Pancreas (tissue), 10 donors: ENCODE results near the gene DYNC1H1. TPM values are rescaled to one million over a fixed set of nuclear protein-coding genes. Genes with fewer than 3 reads are reported as not detected.
A peak's percentile ranks its signal among the peaks of the same experiment; 100 is the strongest.

Source experiments
- ATAC-seq, 4 donors: fragments of 200-7000 bp; cut with Tn5 transposase; one replicate each; pipeline versions ENCODE4 v1.8.0 to v1.9.1; 2020; ENCODE audit warnings: mild to moderate bottlenecking in 4 of 4, moderate library complexity in 4 of 4
- DNase-seq, 6 donors: peaks; one replicate each; pipeline ENCODE4 v3.0.0-alpha.2; 2020
- FAIRE-seq: peaks from 2 replicates; lab custom pipeline; 2012; peaks lifted over from hg19 to GRCh38; lab: Jason Lieb, UNC
- H3K27ac ChIP-seq, 4 donors: fragments of 200-600 bp; sonication (generic); 1 replicate in 3 of 4; 2 replicates in 1 of 4; pipeline versions ENCODE4 v1.5.0 to v1.8.0; 2020
- H3K27me3 ChIP-seq, 4 donors: fragments of 200-600 bp; one replicate each; pipeline ENCODE4 v1.8.0; 2021
- H3K36me3 ChIP-seq, 3 donors: fragments of 200-600 bp; sonication (generic) in 1 of 3; one replicate each; pipeline versions ENCODE4 v1.5.0 to v1.8.0; 2020 to 2021
- H3K4me1 ChIP-seq, 3 donors: fragments of 200-600 bp; one replicate each; pipeline ENCODE4 v1.8.0; 2021
- H3K4me3 ChIP-seq, 4 donors: fragments of 200-600 bp; sonication (generic) in 2 of 4; one replicate each; pipeline versions ENCODE4 v1.5.0 to v1.8.0; 2020 to 2021
- H3K9me3 ChIP-seq, 4 donors: fragments of 200-600 bp; one replicate each; pipeline ENCODE4 v1.8.0; 2021
- CTCF ChIP-seq, 4 donors: fragments of 200-600 bp; sonication (generic) in 3 of 4; IDR thresholded peaks; one replicate each; pipeline versions ENCODE4 v1.5.0 to v1.8.0; 2021; ENCODE audit warnings: antibody characterized with exemption in 4 of 4
- WGBS, 2 donors: extraction: QIAGEN DNeasy Blood & Tissue Kit; methylation state at CpG; one replicate each; pipeline ENCODE4 v1.1.7; 2013; 5-methylcytosine and 5-hydroxymethylcytosine counted together
- intact Hi-C, 3 donors: fragments of 100-400 bp; cut with DNase I; formaldehyde crosslinking; loops; one replicate each; pipeline versions ENCODE4 v1.11.1 to v1.14.2; 2022
- polyA plus RNA-seq, 2 donors: library from polyadenylated mRNA; stranded (reverse); fragments of 200-250 nt; gene quantifications; one replicate each; pipeline ENCODE4 v1.2.3, GENCODE V29; 2013
- total RNA-seq, 6 donors: library from RNA; stranded (reverse); fragmentation: NEBNext Ultra II Directional in 4 of 6; extraction: Animal tissue kit (Norgen Biotek cat#: 25700) in 4 of 6; gene quantifications; one replicate each; pipeline versions ENCODE4 v1.2.1 to v1.2.4, GENCODE V29; 2021 to 2023
- donor health status: healthy with polysubstance abuse.
- donor health status: DM: no; HTN: no; CAD: no; lungs with moderate emphysema.
- donor health status: DM: no; HTN: no; CAD: no.
- donor health status: control.
- donor health status: control.
- donor health status: Bipolar disorder and iron deficiency.
- donor health status: DM: yes; HTN: yes; CAD: no.
- donor health status: DM: no; HTN: no; CAD: no.
- donor health status: DM: no; HTN: no; CAD: no.
- donor health status: DM: yes; HTN: yes; CAD: no.

Gene DYNC1H1
- total and polyA plus RNA-seq, 8 donors, result 95.7 to 215 (median 132) TPM

- ATAC-seq (peak; percentile 97 to 99 (median 98)), DNase-seq (peak; percentile 88 to 95 (median 92)), FAIRE-seq (peak; percentile 78)
- peak; percentile 40 to 68 (median 51) for TF ChIP-seq CTCF (IDR thresholded peaks at IDR 0.05)
- WGBS, 2 donors, result 30 to 31% methylated on average over 21 to 23 of the region's 23 CpGs
- intact Hi-C loops, result loop anchor here in 2 of 3 donors (5.0 kb wide), 2 partner anchors 46 to 51 kb away; no protein-coding TSS in a partner anchor
- peaks cover 0 to 3% (median 0%) of the 10 kb centered on the region in 3 donors for H3K4me1 ChIP-seq
- peaks cover under 1 to 79% (median 57%) of the 10 kb centered on the region in 3 donors for H3K36me3 ChIP-seq
- H3K9me3 ChIP-seq, result no peaks in the 10 kb centered on the region
- no peak overlapping the region for H3K4me3 ChIP-seq
- H3K27me3 ChIP-seq, result no peaks in the 10 kb centered on the region
- peak overlapping the region in 1 of 4 donors; percentile 5 for H3K27ac ChIP-seq
These were observed 82.2 kb downstream of the DYNC1H1 start for GRCh38 chr14:102046337-102047278.

GRCh38 chr14:102047808-102048540 lies 83.6 kb downstream of the DYNC1H1 start:
- H3K36me3 ChIP-seq, result peaks cover 3 to 77% (median 44%) of the 10 kb centered on the region in 3 donors
- DNase-seq, result no peak
- WGBS, 2 donors, result 90 to 93% methylated on average over 33 of the region's 33 CpGs
- TF ChIP-seq CTCF (IDR thresholded peaks at IDR 0.05), result no peak
- no peak for ATAC-seq
- FAIRE-seq, result no peak
- intact Hi-C loops, result loop anchor here in 2 of 3 donors (5.0 kb wide), 2 partner anchors 44 to 49 kb away; no protein-coding TSS in a partner anchor
- peaks cover 0 to 3% (median 0%) of the 10 kb centered on the region in 3 donors for H3K4me1 ChIP-seq
- H3K27ac ChIP-seq, result no peak overlapping the region
- H3K4me3 ChIP-seq, result no peak overlapping the region
- H3K27me3 ChIP-seq, result no peaks in the 10 kb centered on the region
- no peaks in the 10 kb centered on the region for H3K9me3 ChIP-seq

DNA sequence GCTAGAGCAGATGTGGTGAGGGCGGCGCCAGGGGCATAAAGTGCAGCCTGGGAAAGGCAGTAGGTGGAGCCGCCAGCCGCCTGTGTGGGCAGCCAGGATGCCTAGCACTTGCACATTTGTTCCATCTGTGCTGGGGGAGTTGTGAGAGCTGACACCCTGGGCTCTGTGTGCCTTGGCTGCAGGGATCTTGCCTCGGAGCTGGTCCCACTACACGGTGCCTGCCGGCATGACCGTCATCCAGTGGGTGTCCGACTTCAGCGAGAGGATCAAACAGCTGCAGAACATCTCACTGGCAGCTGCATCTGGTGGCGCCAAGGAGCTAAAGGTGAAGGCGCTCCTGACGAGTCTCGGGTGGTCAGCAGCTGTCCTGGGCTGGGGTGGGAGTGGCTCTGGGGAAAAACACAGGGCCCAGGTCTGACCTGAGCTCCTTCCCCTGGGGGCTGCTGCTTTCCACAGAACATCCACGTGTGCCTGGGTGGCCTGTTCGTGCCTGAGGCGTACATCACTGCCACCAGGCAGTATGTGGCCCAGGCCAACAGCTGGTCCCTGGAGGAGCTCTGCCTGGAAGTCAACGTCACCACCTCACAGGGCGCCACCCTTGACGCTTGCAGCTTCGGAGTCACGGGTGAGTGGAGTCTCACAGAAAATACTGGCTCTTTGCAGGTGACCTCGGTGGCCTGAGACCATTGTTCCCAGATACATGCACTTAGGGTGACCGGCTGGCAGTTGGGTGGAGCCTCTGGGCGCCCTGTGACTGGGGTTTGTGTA lies 85.1 kb downstream of the DYNC1H1 start:
- 91 to 92% methylated on average over 25 of the region's 25 CpGs for WGBS, 2 donors
- DNase-seq, result no peak
- intact Hi-C loops, result loop anchor here in 2 of 3 donors (5.0 kb wide), 2 partner anchors 43 to 48 kb away; no protein-coding TSS in a partner anchor

More for the DNA sequence above, 85.1 kb downstream of the DYNC1H1 start:
- Histone ChIP-seq H3K27ac (no peak overlapping the region), H3K9me3 (no peaks in the 10 kb centered on the region), H3K36me3 (peaks cover 3 to 65% (median 36%) of the 10 kb centered on the region in 3 donors), H3K4me1 (peaks cover 0 to 3% (median 0%) of the 10 kb centered on the region in 3 donors), H3K27me3 (no peaks in the 10 kb centered on the region), H3K4me3 (no peak overlapping the region)
- ATAC-seq (no peak), FAIRE-seq (no peak)
- TF ChIP-seq CTCF (IDR thresholded peaks at IDR 0.05), result no peak
